ENCODE measurements around the gene TSPAN18.

TSPAN18 gene

GRCh38 chr11:44711787-44712608 lies 14.8 kb upstream of the TSPAN18 start:
- DNase-seq = peak; percentile 95

GRCh38 chr11:44713022-44713421 lies 13.7 kb upstream of the TSPAN18 start:
- no peak for DNase-seq

GRCh38 chr11:44716256-44716655 lies 10.5 kb upstream of the TSPAN18 start:
- no peak for DNase-seq

- DNase-seq = no peak
Measured at GRCh38 chr11:44718057-44718456, 8.7 kb upstream of the TSPAN18 start.

- DNase-seq = peak; percentile 72
Measured at GRCh38 chr11:44718612-44719390, 8.0 kb upstream of the TSPAN18 start.

- DNase-seq = no peak
Measured at GRCh38 chr11:44725016-44725685, 1.6 kb upstream of the TSPAN18 start.

GRCh38 chr11:44725757-44726282 lies 942 bp upstream of the TSPAN18 start:
- no peak for DNase-seq

GRCh38 chr11:44727114-44727372 lies 281 bp downstream of the TSPAN18 start:
- DNase-seq = no peak

- DNase-seq = peak; percentile 80
Measured at GRCh38 chr11:44727373-44728287, 868 bp downstream of the TSPAN18 start.

- no peak for DNase-seq
Measured at GRCh38 chr11:44728491-44728910, 1.7 kb downstream of the TSPAN18 start.

GRCh38 chr11:44729063-44729462 lies 2.3 kb downstream of the TSPAN18 start:
- DNase-seq = no peak

- no peak for DNase-seq
Measured at GRCh38 chr11:44729713-44730112, 3.0 kb downstream of the TSPAN18 start.

GRCh38 chr11:44730775-44731174 lies 4.0 kb downstream of the TSPAN18 start:
- no peak for DNase-seq

GRCh38 chr11:44731685-44732430 lies 5.1 kb downstream of the TSPAN18 start:
- peak; percentile 29 for DNase-seq

- no peak for DNase-seq
Measured at GRCh38 chr11:44732564-44732963, 5.8 kb downstream of the TSPAN18 start.

GRCh38 chr11:44733877-44734276 lies 7.1 kb downstream of the TSPAN18 start:
- DNase-seq = no peak

GRCh38 chr11:44734843-44735381 lies 8.2 kb downstream of the TSPAN18 start:
- no peak for DNase-seq

- no peak for DNase-seq
Measured at GRCh38 chr11:44736791-44737190, 10.0 kb downstream of the TSPAN18 start.

- no peak for DNase-seq
Measured at GRCh38 chr11:44737245-44738085, 10.7 kb downstream of the TSPAN18 start.

GRCh38 chr11:44738791-44739190 lies 12.0 kb downstream of the TSPAN18 start:
- no peak for DNase-seq
